H54 (cell line): ENCODE data around the gene AQP2.

ENCODE experiments used
- DNase-seq: peaks from one replicate; pipeline ENCODE4 v3.0.0; 2011; ENCODE audit warnings: low spot score, mixed read lengths; ENCODE audit not compliant: insufficient read length
- FAIRE-seq: peaks from 3 replicates; lab custom pipeline; 2011; peaks lifted over from hg19 to GRCh38; lab: Jason Lieb, UNC
- POLR2A ChIP-seq: IDR thresholded peaks from 2 replicates; pipeline ENCODE4 v1.6.1; 2011; ENCODE audit warnings: low read depth, mild to moderate bottlenecking, low read length

Gene AQP2

GRCh38 chr12:49941556-49942511 lies 8.7 kb upstream of the AQP2 start:
- TF ChIP-seq POLR2A = no peak
- DNase-seq (no peak), FAIRE-seq (no peak)

DNA sequence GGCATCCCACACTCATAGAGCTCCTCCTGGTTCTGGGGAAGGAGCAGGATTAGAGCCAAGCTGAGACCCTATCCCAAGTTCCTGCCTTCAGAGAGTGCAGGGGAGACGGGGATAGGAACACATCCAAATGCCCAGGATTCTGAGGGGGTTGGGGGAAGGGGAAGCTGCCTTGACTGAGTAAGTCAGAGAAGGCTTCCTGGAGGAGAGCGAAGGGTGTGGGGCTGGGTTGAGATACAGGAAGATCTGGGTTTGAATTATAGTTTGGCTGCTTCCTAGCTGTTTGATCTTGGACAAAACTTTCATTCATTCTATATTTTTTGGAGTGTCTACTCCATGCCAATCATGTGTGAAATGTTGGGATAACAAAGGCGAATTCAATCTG lies 8.0 kb upstream of the AQP2 start:
- no peak for DNase-seq
- no peak for TF ChIP-seq POLR2A
- no peak for FAIRE-seq

GRCh38 chr12:49942921-49943624 lies 7.5 kb upstream of the AQP2 start:
- no peak for DNase-seq
- no peak for TF ChIP-seq POLR2A
- FAIRE-seq = no peak

DNA sequence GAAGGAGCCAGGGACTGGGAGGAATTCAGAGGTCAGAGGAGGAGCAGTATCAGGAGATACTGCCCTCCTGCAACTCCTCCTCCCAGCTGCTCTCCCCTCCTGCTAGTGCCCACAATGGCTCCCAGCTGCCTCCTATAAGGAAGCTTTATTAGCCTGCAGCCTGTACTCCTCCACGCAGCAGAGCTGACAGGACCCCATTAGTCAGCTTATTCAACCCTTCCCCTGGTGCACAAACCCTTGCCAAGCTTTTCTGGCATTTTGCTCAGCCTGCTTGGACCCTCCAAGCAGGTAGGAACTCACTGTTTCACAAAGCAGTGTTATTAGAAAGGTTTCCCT lies 6.9 kb upstream of the AQP2 start:
- FAIRE-seq (no peak), DNase-seq (no peak)
- no peak for TF ChIP-seq POLR2A

- DNase-seq (no peak), FAIRE-seq (no peak)
- no peak for TF ChIP-seq POLR2A
Measured at GRCh38 chr12:49944046-49944445, 6.5 kb upstream of the AQP2 start.

GRCh38 chr12:49944718-49945117 lies 5.8 kb upstream of the AQP2 start:
- DNase-seq (no peak), FAIRE-seq (no peak)
- no peak for TF ChIP-seq POLR2A

GRCh38 chr12:49945394-49946080 lies 5.0 kb upstream of the AQP2 start:
- peak; percentile 88 for FAIRE-seq

GRCh38 chr12:49946086-49946485 lies 4.5 kb upstream of the AQP2 start:
- no peak for TF ChIP-seq POLR2A
- no peak for DNase-seq
- FAIRE-seq = no peak

More at GRCh38 chr12:49945394-49946080, 5.0 kb upstream of the AQP2 start:
- DNase-seq = peak; percentile 90
- no peak for TF ChIP-seq POLR2A

DNA sequence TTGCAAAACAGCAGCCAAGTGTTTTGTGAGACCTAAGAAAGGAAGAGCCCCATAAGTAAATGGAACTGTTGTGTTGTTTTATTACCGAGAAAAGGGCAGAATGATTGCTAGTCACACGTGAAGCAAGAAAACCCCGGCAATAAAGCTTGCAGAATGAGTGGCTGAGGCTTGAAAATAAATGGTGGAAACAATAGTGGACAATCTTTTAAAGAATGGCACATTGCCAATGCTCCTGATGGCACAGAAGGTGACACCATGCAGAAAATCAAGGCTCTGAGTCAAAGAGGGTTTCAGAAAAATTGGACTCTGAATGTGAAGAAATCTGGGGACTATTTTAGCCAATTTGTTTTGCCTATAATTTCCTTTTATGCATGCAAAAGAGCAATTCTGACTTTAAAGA lies 4.0 kb upstream of the AQP2 start:
- FAIRE-seq (no peak), DNase-seq (no peak)
- no peak for TF ChIP-seq POLR2A

- FAIRE-seq = no peak
Measured at GRCh38 chr12:49947593-49948226, 2.8 kb upstream of the AQP2 start.

GRCh38 chr12:49948866-49949845 lies 1.4 kb upstream of the AQP2 start:
- DNase-seq = no peak
- no peak for TF ChIP-seq POLR2A
- FAIRE-seq = no peak

More at GRCh38 chr12:49947593-49948226, 2.8 kb upstream of the AQP2 start:
- no peak for TF ChIP-seq POLR2A
- DNase-seq = no peak

DNA sequence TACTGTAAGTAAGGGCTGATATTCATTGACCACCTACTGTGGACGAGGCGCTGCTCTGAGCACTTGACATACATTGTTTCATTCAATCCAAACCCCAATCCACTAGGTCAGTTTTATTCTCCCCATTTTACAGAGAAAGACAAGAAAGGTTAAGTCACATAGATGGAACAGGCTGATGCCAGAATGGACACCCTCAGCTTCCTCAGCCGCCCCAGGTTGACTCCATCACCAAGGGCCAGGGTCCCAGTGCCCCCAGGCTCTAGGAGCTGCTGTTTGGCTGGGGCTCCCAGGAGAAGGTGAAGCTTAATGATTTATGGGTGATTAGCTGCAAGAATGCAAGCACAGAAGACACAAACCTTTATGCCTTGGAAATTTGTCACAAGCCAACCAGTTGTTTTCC lies 671 bp upstream of the AQP2 start:
- TF ChIP-seq POLR2A = no peak
- FAIRE-seq = no peak

More for the DNA sequence above, 671 bp upstream of the AQP2 start:
- no peak for DNase-seq
